DND-41 (cell line): ENCODE data around the gene ARHGEF35.
"Not testable (repeated sequence)": the region's sequence is repeated elsewhere in the genome, so short reads cannot be mapped to it uniquely, and the experiment has no call there.

Experiments
- ATAC-seq: fragments of 200-7000 bp; cut with Tn5 transposase; 3 replicates; pipeline ENCODE4 v1.9.1; 2021; ENCODE audit warnings: low read depth; ENCODE audit not compliant: insufficient read depth
- DNase-seq: peaks from one replicate; pipeline ENCODE4 v3.0.0-alpha.2; 2020
- H2AFZ ChIP-seq: 2 replicates; pipeline ENCODE4 v1.6.0; 2012; ENCODE audit warnings: low read depth, low read length
- H3K27ac ChIP-seq: 2 replicates; pipeline ENCODE4 v1.5.1; 2012; ENCODE audit warnings: low read length, inconsistent platforms
- H3K27me3 ChIP-seq: fragments of 200-600 bp; sonication (generic); 2 replicates; pipeline ENCODE4 v1.6.0; 2012; ENCODE audit warnings: low read length, mild to moderate bottlenecking, inconsistent platforms; ENCODE audit not compliant: insufficient read depth, poor library complexity
- H3K36me3 ChIP-seq: 2 replicates; pipeline ENCODE4 v1.5.1; 2012; ENCODE audit warnings: low read length, inconsistent platforms; ENCODE audit not compliant: insufficient read depth
- H3K4me1 ChIP-seq: 2 replicates; pipeline ENCODE4 v1.5.1; 2012; ENCODE audit warnings: mild to moderate bottlenecking, low read length; ENCODE audit not compliant: insufficient read depth
- H3K4me2 ChIP-seq: 2 replicates; pipeline ENCODE4 v1.6.0; 2012; ENCODE audit warnings: mild to moderate bottlenecking, moderate library complexity, low read length, inconsistent platforms; ENCODE audit not compliant: insufficient read depth
- H3K4me3 ChIP-seq, 2 experiments: fragments of 200-600 bp in 1 of 2; shearing (Covaris generic) in 1 of 2; 2 replicates each; pipeline ENCODE4 v1.5.1; 2012 to 2016; ENCODE audit warnings: inconsistent platforms in 2 of 2, low read length in 2 of 2, mild to moderate bottlenecking in 2 of 2, low read depth in 1 of 2, moderate library complexity in 1 of 2
- H3K79me2 ChIP-seq: 2 replicates; pipeline ENCODE4 v1.6.0; 2012; ENCODE audit warnings: low read length, inconsistent platforms; ENCODE audit not compliant: insufficient read depth
- H3K9ac ChIP-seq: 2 replicates; pipeline ENCODE4 v1.6.0; 2012; ENCODE audit warnings: low read depth, mild to moderate bottlenecking, inconsistent platforms, low read length, moderate library complexity
- H3K9me3 ChIP-seq: 2 replicates; pipeline ENCODE4 v1.5.1; 2012; ENCODE audit warnings: low read length, moderate library complexity, mild to moderate bottlenecking, inconsistent platforms; ENCODE audit not compliant: insufficient read depth, severe bottlenecking
- H4K20me1 ChIP-seq: 2 replicates; pipeline ENCODE4 v1.6.0; 2012; ENCODE audit warnings: low read length; ENCODE audit not compliant: insufficient read depth

ARHGEF35 gene

DNA sequence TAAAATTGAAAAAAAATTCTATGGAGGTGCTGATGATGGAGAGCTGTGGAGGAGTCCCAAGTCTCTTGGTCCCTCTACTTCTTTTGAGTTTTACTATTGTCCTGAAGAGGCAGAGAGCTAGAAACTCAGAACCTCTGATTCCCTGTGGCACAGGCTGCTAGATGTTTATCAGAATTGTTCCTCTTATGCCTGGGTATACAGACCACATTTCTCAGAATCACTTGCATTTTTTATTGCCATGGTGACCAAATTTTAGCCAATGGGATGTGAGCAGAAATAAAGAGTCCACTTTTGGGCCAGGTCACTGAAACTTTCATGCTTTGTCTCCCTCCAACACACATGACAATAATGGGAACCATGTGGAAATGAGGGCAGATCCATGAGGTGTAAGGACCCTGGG, 28.0 kb upstream of the ARHGEF35 start:
- H4K20me1 ChIP-seq, H3K9ac ChIP-seq, ATAC-seq, H3K27me3 ChIP-seq, DNase-seq, H3K4me3 ChIP-seq, H3K9me3 ChIP-seq, H3K4me2 ChIP-seq, H2AFZ ChIP-seq, H3K36me3 ChIP-seq, H3K27ac ChIP-seq, H3K79me2 ChIP-seq, H3K4me1 ChIP-seq: not testable (repeated sequence)

DNA sequence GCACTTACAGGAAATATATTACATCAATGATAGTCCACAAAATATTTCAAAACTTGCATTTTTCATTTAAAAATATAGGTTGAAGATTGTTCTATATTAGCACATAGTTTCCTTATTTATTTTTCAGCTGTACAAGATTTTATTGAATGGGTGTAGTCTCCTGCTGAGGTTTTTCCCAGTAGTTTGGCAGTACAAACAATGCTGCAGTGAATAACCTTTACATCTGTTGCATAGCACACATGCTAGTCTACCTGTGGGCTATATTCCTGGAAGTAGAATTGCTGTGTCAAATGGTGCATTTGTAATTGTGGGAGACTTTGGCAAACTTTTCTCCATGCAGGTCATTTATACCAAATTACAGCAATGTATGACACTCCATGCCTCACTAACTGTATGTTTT, 24.9 kb upstream of the ARHGEF35 start:
- not testable (repeated sequence) for H3K4me3 ChIP-seq, H3K4me1 ChIP-seq, H3K9ac ChIP-seq, DNase-seq, H3K27me3 ChIP-seq, H3K9me3 ChIP-seq, H3K4me2 ChIP-seq, H3K79me2 ChIP-seq, ATAC-seq, H4K20me1 ChIP-seq, H3K36me3 ChIP-seq, H3K27ac ChIP-seq, H2AFZ ChIP-seq

DNA sequence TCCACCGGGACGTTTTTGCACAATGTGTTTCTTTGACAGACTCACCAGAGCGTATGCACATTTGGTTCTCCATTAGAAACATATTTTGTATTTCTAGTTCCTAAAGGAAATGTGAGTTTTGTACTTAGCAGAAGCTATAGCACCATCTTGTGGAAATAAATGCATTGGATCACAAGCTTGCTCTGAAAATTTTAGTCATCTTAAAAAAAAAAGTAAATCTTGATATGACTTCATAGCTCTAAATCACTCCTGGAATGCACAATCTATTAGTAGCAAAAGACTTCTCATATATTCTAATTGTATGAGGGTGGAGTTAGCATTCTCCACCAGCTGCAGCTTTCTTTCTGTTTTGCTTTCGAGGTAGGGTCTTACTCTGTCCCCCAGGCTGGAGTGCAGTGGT, 23.5 kb upstream of the ARHGEF35 start:
- not testable (repeated sequence) for H3K36me3 ChIP-seq, H3K9me3 ChIP-seq, H3K4me3 ChIP-seq, DNase-seq, H3K4me2 ChIP-seq, H2AFZ ChIP-seq, H3K79me2 ChIP-seq, H3K27me3 ChIP-seq, H3K9ac ChIP-seq, H3K4me1 ChIP-seq, ATAC-seq, H3K27ac ChIP-seq, H4K20me1 ChIP-seq

DNA sequence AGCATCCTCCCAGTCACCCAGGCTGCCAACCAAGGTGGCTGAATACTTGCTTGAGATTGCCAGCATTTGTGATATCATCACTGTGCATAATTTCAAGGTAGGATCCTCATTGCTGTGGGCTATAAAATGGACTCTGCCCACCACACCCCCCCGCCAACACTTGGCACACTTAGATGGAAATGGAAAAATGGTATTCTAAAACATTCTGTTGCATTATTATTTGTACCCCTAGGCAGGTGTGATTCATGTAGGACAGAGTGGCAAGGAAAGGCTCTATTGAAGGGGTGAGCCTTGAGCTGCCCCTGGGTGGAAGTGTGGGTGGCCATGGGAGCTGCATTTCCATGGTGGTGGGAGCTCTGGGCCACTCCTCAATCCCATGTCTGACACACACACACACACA, 22.9 kb upstream of the ARHGEF35 start:
- not testable (repeated sequence) for H3K27me3 ChIP-seq, ATAC-seq, H3K27ac ChIP-seq, H3K4me2 ChIP-seq, H4K20me1 ChIP-seq, H3K9ac ChIP-seq, H3K79me2 ChIP-seq, H3K4me1 ChIP-seq, H3K4me3 ChIP-seq, DNase-seq, H3K36me3 ChIP-seq, H2AFZ ChIP-seq, H3K9me3 ChIP-seq

DNA sequence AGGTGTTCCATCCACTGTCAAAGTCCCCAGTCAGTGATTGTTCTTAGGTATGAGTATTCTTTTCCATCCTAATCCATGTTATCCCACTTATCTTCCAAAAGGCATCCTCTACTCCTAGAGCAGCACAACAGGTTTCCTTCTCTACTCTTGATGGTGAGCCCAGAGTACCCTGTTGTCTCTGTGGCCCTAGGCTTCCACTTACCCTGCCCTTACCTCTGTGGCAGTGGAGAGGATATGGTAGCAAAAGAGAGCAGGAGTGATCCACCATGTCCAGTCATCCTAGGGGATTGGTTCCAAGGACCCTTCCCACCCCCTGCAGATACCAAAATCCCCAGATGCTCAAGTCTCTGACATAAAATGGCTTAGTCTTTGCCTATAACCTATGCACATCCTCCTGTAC, 21.6 kb upstream of the ARHGEF35 start:
- not testable (repeated sequence) for H3K9me3 ChIP-seq, H3K79me2 ChIP-seq, H2AFZ ChIP-seq, ATAC-seq, H4K20me1 ChIP-seq, H3K4me3 ChIP-seq, H3K27me3 ChIP-seq, DNase-seq, H3K36me3 ChIP-seq, H3K4me2 ChIP-seq, H3K27ac ChIP-seq, H3K4me1 ChIP-seq, H3K9ac ChIP-seq

DNA sequence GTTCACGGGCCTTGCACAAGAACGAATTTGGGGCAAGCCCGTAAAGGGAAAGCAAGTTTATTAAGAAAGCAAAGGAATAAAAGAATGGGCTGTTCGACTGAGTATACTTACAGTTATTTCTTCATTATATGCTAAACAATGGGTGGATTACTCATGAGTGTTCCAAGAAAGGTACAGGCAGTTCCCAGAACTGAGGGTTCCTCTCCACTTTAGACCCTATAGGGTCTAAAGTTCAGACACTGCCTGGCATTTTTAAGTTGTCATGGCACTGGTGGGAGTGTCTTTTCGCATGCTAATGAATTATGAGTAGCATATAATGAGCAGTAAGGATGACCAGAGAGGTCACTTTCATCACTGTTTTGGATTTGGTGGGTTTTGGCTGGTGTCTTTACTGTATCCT, 9.7 kb upstream of the ARHGEF35 start:
- not testable (repeated sequence) for H3K27me3 ChIP-seq, H4K20me1 ChIP-seq

DNA sequence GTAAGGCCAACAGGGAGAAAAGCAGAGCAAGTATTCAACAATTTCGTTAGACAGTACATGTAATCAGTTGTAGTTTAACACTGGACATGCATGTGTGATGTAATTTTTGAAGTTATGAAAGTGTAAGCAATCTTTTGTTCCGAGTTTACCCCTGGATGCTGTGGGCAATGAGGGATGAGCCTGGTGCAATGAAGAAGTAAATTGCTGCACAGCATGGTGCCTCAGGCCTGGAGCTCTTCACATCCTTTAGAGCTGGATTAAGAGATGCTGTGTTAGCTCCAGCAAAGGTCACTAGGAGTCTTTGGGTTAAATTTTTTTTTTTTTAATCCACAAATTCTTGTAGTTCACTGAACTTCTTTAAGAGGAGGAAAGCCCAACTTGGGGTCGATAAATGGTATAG, 7.5 kb upstream of the ARHGEF35 start:
- not testable (repeated sequence) for H4K20me1 ChIP-seq, H2AFZ ChIP-seq, H3K4me3 ChIP-seq, H3K36me3 ChIP-seq, H3K27ac ChIP-seq, H3K9me3 ChIP-seq, DNase-seq, H3K9ac ChIP-seq, H3K4me1 ChIP-seq, H3K4me2 ChIP-seq, H3K27me3 ChIP-seq, ATAC-seq, H3K79me2 ChIP-seq

More for the DNA sequence above, 9.7 kb upstream of the ARHGEF35 start:
- H3K9me3 ChIP-seq, H3K79me2 ChIP-seq, H3K4me1 ChIP-seq, H3K36me3 ChIP-seq, DNase-seq, ATAC-seq, H2AFZ ChIP-seq, H3K27ac ChIP-seq, H3K9ac ChIP-seq, H3K4me2 ChIP-seq, H3K4me3 ChIP-seq: not testable (repeated sequence)

DNA sequence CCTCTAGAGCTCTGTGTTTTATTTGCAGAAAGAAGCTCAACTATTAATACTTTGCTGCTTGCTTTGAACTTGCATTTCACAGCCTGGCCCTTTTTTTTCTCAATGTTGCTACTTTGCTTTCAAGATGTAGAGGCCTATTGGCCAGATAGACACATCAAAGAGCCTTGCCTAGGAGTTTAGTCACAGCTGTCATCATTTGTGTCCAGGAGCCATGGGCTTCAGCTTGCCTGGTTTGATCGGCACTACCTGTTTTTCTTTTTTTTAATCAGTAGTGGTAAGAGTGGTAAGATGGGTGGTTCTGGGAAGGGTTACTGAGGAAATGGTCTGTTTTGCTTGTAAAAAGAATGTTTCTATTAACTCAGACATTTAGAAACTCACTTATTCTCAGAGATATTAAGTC, 6.3 kb upstream of the ARHGEF35 start:
- H3K4me1 ChIP-seq, H3K9ac ChIP-seq, H3K4me2 ChIP-seq, H3K27ac ChIP-seq, H3K4me3 ChIP-seq, H3K36me3 ChIP-seq, DNase-seq, H3K27me3 ChIP-seq, H3K79me2 ChIP-seq, ATAC-seq, H4K20me1 ChIP-seq, H3K9me3 ChIP-seq, H2AFZ ChIP-seq: not testable (repeated sequence)

DNA sequence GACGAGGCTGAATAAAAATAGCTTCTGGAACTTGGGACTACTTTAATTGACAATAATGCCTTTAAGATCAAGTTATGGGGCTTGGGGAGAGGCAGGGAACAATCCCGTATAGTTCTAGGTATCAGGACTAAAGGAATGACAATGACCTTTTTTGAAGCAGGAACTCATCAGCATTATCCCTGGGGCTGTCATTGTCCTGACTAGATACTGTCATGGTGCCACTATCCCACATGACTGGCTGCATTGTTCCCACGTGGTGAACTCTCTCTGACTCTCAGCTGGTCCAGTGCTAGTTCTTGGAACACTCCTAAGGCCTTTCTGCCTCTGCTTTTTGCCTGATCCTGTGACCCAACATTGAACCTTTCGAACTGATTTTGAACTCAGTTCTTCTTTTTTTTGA, 3.3 kb upstream of the ARHGEF35 start:
- H4K20me1 ChIP-seq, H3K27ac ChIP-seq, ATAC-seq, H3K4me3 ChIP-seq, H3K4me2 ChIP-seq, H3K9ac ChIP-seq, H2AFZ ChIP-seq, DNase-seq, H3K4me1 ChIP-seq, H3K27me3 ChIP-seq, H3K9me3 ChIP-seq, H3K36me3 ChIP-seq, H3K79me2 ChIP-seq: not testable (repeated sequence)
